ENCODE data around the gene CDKL5. TPM values are rescaled to one million over a fixed set of nuclear protein-coding genes. Genes with fewer than 3 reads are reported as not detected.
A peak's percentile ranks its signal among the peaks of the same experiment; 100 is the strongest.

The CDKL5 gene
- total and polyA plus RNA-seq, 12 donors = 1.1 to 12.6 (median 10.0) TPM

GRCh38 chrX:18394477-18394876, 30.9 kb upstream of the CDKL5 start:
- no peak overlapping the region for H3K27ac ChIP-seq
- TF ChIP-seq CTCF (IDR thresholded peaks at IDR 0.05) = no peak
- intact Hi-C loops (cut with DNase I) = loop anchor here in 6 of 10 donors (5.0 to 10.0 kb wide), 5 partner anchors 503 to 943 kb away; no protein-coding TSS in a partner anchor
- DNase-seq (no peak), ATAC-seq (no peak)
- H3K27me3 ChIP-seq = no peaks in the 10 kb centered on the region
- WGBS, 2 donors = 67 to 74% methylated on average over 11 of the region's 11 CpGs
- H3K36me3 ChIP-seq = no peaks in the 10 kb centered on the region
- H3K4me1 ChIP-seq = no peaks in the 10 kb centered on the region
- no peak overlapping the region for H3K4me3 ChIP-seq
- H3K9me3 ChIP-seq = no peaks in the 10 kb centered on the region

- H3K4me3 ChIP-seq = no peak overlapping the region
- no peaks in the 10 kb centered on the region for H3K4me1 ChIP-seq
- no peaks in the 10 kb centered on the region for H3K36me3 ChIP-seq
- H3K27ac ChIP-seq = no peak overlapping the region
- ATAC-seq (no peak), DNase-seq (no peak)
- 80 to 88% methylated on average over 4 of the region's 4 CpGs for WGBS, 2 donors
- no peaks in the 10 kb centered on the region for H3K9me3 ChIP-seq
- no peak for TF ChIP-seq CTCF (IDR thresholded peaks at IDR 0.05)
- H3K27me3 ChIP-seq = no peaks in the 10 kb centered on the region
- intact Hi-C loops (cut with DNase I) = loop anchor here in 3 of 10 donors (5.0 to 10.0 kb wide), 3 partner anchors 495 to 503 kb away; no protein-coding TSS in a partner anchor
These were observed 23.6 kb upstream of the CDKL5 start for GRCh38 chrX:18401848-18402213.

- H3K4me1 ChIP-seq = no peaks in the 10 kb centered on the region
- DNase-seq (no peak), ATAC-seq (no peak)
- no peaks in the 10 kb centered on the region for H3K9me3 ChIP-seq
- no peaks in the 10 kb centered on the region for H3K36me3 ChIP-seq
- intact Hi-C loops (cut with DNase I) = loop anchor here in 2 of 10 donors (5.0 to 10.0 kb wide), 2 partner anchors 496 to 498 kb away; no protein-coding TSS in a partner anchor
- TF ChIP-seq CTCF (IDR thresholded peaks at IDR 0.05) = no peak
- H3K27me3 ChIP-seq = no peaks in the 10 kb centered on the region
- H3K27ac ChIP-seq = no peak overlapping the region
- H3K4me3 ChIP-seq = no peak overlapping the region
- WGBS, 2 donors = 88 to 89% methylated on average over 8 of the region's 8 CpGs
These were observed 18.7 kb upstream of the CDKL5 start for GRCh38 chrX:18406531-18407266.

- no peaks in the 10 kb centered on the region for H3K4me1 ChIP-seq
- H3K9me3 ChIP-seq = no peaks in the 10 kb centered on the region
- ATAC-seq (peak in 1 of 8 donors; percentile 28), DNase-seq (no peak)
- TF ChIP-seq CTCF (IDR thresholded peaks at IDR 0.05) = peak in 6 of 9 donors; percentile 23 to 48 (median 46)
- WGBS, 2 donors = 81 to 83% methylated on average over 5 of the region's 5 CpGs
- peaks cover 0 to 5% (median 0%) of the 10 kb centered on the region in 7 donors for H3K27me3 ChIP-seq
- no peak overlapping the region for H3K4me3 ChIP-seq
- no peaks in the 10 kb centered on the region for H3K36me3 ChIP-seq
- intact Hi-C loops (cut with DNase I) = loop anchor here in 5 of 10 donors (5.0 to 10.0 kb wide), 3 partner anchors 482 to 487 kb away; no protein-coding TSS in a partner anchor
- H3K27ac ChIP-seq = no peak overlapping the region
These were observed 15.4 kb upstream of the CDKL5 start for GRCh38 chrX:18410038-18410437.

All from heart right ventricle (tissue), 16 donors.